GM12892 (cell line): ENCODE data around the gene NUDC.

ENCODE experiments used
- POLR2A ChIP-seq: IDR thresholded peaks from 2 replicates; pipeline ENCODE4 v1.6.1; 2011; ENCODE audit warnings: low read depth, low read length, control low read depth
- POLR2AphosphoS5 ChIP-seq: IDR thresholded peaks from 2 replicates; pipeline ENCODE4 v1.6.1; 2011; ENCODE audit warnings: low read depth, low read length, control low read depth
- TAF1 ChIP-seq: IDR thresholded peaks from 2 replicates; pipeline ENCODE4 v1.6.1; 2011; ENCODE audit warnings: low read depth, mild to moderate bottlenecking, control low read depth, low read length, borderline replicate concordance

- TF ChIP-seq POLR2A: no peak
- no peak for TF ChIP-seq POLR2AphosphoS5
- TF ChIP-seq TAF1: no peak
These were observed 38.4 kb downstream of the NUDC start, which contains the start of gene KDF1 for GRCh38 chr1:26959722-26960624.
